SIG-M5 treated with dmso at 0.1 percent for 504 hours (cell line): ENCODE data around the gene RBM22.

ENCODE experiments used
- DNase-seq: peaks from one replicate; lab custom pipeline; 2025; ENCODE audit not compliant: unreplicated experiment; lab: John Stamatoyannopoulos, UW

The RBM22 gene

DNA sequence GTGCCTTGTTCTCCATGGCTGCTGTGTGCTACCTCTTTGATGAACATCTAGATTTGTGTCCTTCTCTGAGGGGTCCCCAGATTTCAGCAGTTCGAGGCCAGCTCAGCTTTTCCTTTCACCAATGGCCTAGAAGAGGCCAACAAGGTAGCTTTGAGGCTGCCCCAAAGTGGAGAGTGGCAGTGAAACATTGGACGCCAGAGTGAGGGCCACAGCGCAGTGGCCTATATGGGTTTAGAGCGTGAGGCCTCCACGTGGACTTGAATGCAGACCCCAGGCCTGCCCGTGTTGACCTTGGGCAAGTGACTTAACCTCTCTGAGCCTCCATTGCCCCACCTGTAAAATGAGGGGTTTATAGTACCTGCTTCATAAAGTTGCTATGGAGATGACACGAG, 28.0 kb downstream of the RBM22 start:
- no peak for DNase-seq

DNA sequence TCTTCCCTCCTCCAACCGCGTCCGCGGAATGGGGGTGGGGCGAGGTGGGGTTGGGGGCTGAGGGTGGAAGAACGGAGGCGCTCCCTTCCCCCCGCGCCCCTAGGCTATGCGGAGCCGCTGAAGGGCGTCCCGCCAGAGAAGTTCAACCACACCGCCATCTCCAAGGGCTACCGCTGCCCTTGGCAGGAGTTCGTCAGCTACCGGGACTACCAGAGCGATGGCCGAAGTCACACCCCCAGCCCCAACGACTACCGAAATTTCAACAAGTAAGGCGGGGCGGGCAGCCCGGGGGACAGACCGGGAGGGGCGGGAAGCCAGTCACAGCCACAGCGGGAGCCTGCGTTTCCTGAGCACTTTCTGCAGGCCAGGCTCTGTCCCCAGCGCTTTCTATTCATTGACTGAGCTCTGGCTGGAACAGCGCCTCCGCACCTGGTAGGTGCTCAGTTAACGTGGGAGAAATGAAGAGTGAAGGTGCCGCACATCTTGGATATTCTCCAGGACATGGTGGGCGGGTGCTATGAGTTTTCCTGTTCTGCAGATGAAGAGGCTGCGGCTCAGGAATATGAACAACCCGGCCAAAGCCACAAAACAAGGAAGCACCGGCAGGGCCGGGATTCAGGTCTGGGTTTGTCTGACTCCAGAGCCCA, 28.5 kb downstream of the RBM22 start:
- no peak for DNase-seq

DNA sequence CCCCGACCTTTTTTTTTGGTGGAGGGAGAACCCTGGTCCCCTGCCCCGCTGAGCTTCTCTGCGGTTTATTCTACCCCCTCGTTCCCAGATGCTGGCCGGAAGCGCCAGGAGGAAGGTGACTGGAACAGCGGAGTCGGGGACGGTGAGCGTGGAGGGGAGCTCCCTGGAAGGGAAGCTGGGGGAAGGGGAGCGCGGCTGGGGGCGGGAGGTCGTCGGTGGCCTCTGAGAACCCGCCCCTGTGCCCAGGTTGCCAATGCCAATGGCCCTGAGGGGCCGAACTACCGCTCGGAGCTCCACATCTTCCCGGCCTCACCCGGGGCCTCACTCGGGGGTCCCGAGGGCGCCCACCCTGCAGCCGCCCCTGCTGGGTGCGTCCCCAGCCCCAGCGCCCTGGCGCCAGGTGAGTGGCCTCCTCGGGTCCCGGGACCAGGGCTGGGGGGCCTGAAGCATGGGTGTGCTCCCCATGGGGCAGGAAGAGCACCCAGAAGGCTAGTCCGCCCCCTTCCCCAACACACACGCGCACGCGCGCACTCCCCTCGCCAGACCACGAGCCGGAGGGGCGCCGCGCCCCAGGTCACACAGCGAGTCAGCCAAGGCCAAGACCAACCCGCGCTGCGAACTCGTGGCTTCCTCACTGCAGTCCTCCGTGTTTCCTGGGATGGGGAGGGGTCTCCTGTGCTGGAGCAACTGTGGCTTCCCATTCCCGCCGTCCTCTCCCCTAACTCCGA, 29.2 kb downstream of the RBM22 start:
- no peak for DNase-seq

DNA sequence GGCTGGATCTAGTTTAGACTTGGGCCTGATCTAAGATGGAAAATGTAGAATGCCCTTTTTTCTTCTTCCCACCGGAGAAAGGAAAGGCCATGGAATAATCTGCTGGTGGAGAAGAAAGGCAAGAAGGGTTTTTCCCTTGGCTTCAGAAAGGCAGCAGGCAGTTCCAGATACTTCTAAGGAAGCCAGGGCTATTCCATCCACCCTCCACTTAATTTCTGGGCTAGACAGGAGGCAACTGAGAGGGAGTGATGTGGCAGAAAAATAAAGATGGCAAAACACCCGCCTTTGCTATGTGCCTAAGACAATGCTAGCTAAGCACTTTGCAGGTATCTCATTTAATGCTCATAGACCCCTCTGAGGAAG, 29.9 kb downstream of the RBM22 start:
- DNase-seq = no peak

DNA sequence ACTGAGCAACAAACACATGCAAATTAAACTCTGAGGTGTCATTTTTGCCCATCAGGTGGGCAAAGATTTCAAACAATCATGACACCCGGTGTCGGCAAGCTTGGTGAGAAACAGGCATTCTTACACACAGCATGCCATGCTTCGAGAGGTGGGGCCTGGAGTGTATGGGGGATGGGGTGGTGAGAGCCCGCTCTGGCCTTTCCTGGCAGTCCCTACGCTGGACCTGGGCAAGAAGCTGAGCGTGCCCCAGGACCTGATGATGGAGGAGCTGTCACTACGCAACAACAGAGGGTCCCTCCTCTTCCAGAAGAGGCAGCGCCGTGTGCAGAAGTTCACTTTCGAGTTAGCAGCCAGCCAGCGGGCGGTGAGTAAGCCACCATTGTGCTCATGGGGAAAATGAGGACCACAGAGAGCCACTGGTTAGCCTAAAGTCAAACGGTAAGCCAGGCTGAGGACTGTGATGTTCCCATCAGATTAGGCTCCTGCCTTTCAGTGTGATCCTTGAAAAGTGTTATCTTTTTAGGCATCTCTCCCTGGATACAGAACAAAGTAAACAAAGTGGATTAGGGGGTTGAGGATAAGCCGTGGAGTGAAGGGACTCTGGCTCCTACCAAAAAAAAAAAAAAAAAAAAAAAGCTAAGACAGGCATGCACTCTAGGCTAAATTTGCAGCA, 30.5 kb downstream of the RBM22 start:
- no peak for DNase-seq

- no peak for DNase-seq
These were observed 35.8 kb downstream of the RBM22 start for GRCh38 chr5:150665044-150665443.

DNA sequence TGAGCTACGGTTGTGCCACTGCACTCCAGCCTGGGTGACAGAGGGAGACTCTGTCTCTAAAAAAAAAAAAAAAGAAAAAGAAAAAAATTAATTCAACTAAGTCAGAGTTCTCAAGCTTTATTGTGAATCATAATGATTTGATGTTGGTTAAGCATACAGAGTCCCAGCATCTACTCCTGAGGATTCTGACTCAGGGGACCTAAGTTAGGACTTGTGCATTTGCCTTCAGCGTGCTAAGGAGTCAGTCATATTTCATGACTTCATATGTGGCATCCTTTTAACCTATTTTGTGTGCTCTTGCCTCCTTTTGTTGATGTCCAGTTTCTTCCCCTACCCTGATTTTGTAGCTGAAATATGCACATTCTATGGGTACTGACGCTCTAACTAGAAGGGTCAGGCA, 36.9 kb downstream of the RBM22 start:
- no peak for DNase-seq

- no peak for DNase-seq
These were observed 37.9 kb downstream of the RBM22 start for GRCh38 chr5:150662731-150663516.

DNA sequence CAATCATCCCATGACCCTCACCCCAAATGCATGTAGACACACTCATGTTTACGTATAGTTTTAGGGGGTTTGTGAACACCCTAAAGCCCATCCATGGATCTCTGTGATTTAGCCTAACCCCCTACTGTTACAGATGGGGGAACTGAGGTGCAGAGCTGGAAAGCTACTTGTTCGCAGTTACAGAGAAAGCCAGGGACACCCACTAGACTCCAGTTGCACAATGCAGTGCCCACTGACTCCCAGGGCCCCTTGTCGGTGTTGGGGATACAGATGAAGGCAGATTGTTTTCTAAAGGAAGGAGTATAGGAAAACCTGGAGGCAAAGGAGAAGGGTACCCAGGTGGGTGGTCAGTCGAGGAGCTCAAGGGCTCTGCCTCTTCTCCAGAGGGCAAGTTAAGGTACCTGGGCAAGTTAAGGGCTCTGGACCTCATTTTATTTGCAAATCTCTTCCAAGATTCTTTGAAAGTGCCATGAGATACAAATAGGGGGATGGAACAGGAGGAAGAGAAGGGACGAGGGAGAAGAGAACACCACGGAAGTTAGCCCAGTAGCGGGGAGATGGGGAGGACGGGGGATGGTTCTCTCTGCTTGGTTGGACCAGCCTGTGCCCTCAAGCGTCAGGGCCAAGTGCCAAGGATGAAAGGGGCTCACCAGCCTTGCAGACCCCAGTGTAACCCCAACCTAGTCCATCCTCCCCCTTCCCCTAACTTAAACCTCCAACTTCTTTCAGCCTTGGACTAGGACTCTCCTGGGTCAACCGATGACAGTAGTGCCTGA, 38.9 kb downstream of the RBM22 start:
- DNase-seq = no peak

- DNase-seq = no peak
These were observed 39.8 kb downstream of the RBM22 start, which contains the start of gene MYOZ3 for GRCh38 chr5:150661086-150661485. TSS of gene MYOZ3 (plus strand) at chr5:150661251. CDS start at chr5:150662942, 1,691 bp downstream.

DNA sequence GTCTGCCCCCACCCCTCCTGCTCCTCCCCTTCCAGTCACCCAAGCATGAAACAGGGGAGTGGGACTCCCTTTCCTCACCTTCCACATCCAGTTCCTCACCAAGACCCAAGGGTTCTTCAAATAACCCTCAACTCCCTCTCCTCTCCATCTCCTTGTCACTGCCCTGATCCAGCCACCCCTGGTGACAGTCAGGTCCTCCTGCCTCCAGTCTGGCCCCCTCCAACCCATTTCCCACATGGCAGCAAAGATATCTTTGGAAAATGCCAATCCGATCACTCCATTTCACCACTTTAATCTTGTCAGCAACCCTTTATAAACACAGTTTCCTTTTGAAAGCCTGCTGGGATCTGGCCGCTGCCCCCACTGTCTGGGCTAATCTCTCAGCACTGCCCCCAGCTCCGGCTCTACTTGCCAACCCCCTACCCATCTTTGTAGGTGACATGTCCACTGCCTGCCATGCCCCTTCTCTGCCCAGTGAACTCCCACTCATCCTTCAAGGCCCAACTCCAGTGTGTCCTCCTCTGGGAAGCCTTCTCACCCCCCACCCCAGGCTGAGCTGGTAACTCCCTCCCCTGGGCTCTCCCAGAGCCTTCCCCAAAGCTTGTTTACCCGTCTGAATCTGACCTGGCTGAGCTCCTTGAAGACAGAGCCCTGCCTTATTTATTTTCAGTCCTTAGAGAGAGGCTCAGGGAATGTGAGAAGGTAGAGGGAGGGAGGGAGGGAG, 40.6 kb downstream of the RBM22 start:
- DNase-seq = no peak

GRCh38 chr5:150659360-150660107, 41.3 kb downstream of the RBM22 start:
- no peak for DNase-seq

- no peak for DNase-seq
These were observed 42.1 kb downstream of the RBM22 start for GRCh38 chr5:150658699-150659265.

GRCh38 chr5:150658121-150658520, 42.7 kb downstream of the RBM22 start:
- DNase-seq = no peak

- peak; percentile 52 for DNase-seq
These were observed 44.4 kb downstream of the RBM22 start for GRCh38 chr5:150656191-150657132.

DNA sequence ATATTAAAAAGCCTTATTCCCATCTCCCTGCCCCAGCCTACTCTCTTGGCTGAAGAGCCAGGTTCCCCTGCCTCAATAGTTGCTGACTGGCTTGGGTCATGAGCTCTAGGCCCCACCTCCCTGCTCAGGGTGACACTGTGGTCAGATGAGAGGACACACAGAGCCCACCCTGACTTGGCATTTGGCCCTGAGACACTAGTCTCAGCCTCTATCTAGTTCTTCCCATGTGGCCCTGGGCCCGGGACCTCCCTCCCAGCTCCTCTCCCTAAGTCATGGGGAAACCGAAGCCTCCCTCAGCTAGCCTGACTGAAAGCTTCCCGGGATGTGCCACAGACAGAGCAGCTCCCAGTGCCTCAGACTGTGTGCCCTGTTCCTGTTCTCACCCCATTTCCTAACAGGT, 45.6 kb downstream of the RBM22 start:
- no peak for DNase-seq

DNA sequence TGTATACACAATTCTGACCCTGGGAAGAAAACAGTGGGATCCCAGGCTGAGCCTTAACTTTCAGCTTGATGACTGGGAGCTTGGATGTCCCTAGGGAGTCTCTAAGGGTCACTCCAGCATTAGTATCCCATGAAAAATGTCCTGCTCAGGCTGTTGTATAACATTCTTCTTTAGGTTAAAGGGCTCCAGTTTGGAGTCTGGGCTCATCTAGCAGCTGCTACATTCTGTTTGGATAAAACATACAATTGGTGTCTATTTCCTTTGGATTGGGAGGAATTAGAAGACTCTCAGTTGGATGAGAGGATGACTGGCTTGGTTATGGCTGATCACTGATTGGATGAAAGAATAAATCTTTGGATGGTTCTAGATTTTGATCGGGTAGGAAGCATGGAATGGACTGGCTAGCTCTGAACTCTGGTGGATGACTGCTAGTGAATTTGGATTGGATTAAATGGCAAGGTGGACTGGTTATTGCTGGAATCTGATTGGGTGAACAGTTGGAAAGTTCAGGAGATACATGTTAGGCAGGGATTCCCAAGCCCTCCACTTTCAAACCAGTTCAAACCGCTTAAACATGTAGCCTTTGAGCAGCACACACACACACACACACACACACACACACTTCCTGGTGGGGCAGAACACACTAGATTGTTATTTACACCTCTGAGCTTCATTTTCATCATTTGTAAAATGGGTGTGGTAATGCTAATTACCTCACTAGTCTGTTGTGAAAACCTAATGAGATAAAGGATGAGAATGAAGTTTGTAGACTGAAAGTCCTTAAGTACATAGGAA, 46.9 kb downstream of the RBM22 start:
- DNase-seq = no peak
